HL-60 (cell line): ENCODE results near the gene PIRT.
"Not testable (repeated sequence)": the region's sequence is repeated elsewhere in the genome, so short reads cannot be mapped to it uniquely, and the experiment has no call there.

Experiments used
- DNase-seq, 2 experiments: peaks; one replicate each; pipeline ENCODE4 v3.0.0-alpha.2; 2010 to 2020; ENCODE audit warnings: low read depth in 1 of 2, low spot score in 1 of 2
- H3K27ac ChIP-seq: fragments of 250-450 bp; sonication (Bioruptor Pico); replicated peaks from 2 replicates; pipeline ENCODE4 v1.5.1; 2020; ENCODE audit warnings: mild to moderate bottlenecking, moderate library complexity
- H3K27me3 ChIP-seq: fragments of 250-450 bp; sonication (Bioruptor Pico); 2 replicates; pipeline ENCODE4 v1.5.1; 2021; ENCODE audit warnings: mild to moderate bottlenecking, moderate library complexity; ENCODE audit not compliant: insufficient read depth, poor library complexity, severe bottlenecking
- H3K4me3 ChIP-seq: replicated peaks from 2 replicates; pipeline ENCODE4 v1.5.1; 2011; ENCODE audit warnings: mild to moderate bottlenecking, control low read depth, low read length; ENCODE audit not compliant: insufficient read depth
- CTCF ChIP-seq: IDR thresholded peaks from one replicate; pipeline ENCODE4 v1.5.1; 2011; ENCODE audit warnings: low read length, control low read depth, inconsistent platforms; ENCODE audit not compliant: insufficient read depth
- GABPA ChIP-seq: IDR thresholded peaks from 2 replicates; pipeline ENCODE4 v1.6.1; 2012; ENCODE audit warnings: low read depth
- POLR2AphosphoS5 ChIP-seq: IDR thresholded peaks from 2 replicates; pipeline ENCODE4 v1.6.1; 2012; ENCODE audit warnings: low read depth
- REST ChIP-seq: IDR thresholded peaks from 2 replicates; pipeline ENCODE4 v1.6.1; 2012; ENCODE audit warnings: low read depth; ENCODE audit not compliant: insufficient replicate concordance
- SPI1 ChIP-seq: IDR thresholded peaks from 2 replicates; pipeline ENCODE4 v1.6.1; 2012; ENCODE audit warnings: low read depth, mild to moderate bottlenecking, borderline replicate concordance

Gene PIRT

DNA sequence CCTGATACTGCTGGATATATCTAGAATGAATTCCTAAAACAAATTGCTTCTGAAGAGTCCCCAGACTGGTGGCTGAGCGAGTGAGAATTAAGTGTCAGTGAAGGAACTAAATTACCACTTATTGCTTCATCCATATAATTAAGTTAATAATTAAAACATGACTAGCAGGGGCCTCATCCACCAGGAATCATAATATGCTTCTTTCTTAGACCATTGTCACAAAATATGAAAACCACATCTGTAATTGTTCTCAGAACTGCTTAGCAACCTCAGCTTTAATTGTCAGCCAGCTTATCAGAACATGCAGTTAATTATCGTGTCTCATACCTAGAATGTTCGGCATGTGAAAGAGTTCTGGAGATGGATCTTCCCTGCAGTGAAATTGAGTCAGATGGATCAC lies 21.2 kb upstream of the PIRT start:
- H3K4me3 ChIP-seq = no peak overlapping the region
- no peak overlapping the region for H3K27ac ChIP-seq
- DNase-seq = no peak
- H3K27me3 ChIP-seq = no peaks in the 10 kb centered on the region
- TF ChIP-seq REST (no peak), GABPA (no peak), CTCF (no peak), POLR2AphosphoS5 (no peak), SPI1 (no peak)

GRCh38 chr17:10857976-10858375 lies 20.1 kb upstream of the PIRT start:
- Histone ChIP-seq H3K27me3 (no peaks in the 10 kb centered on the region), H3K27ac (no peak overlapping the region), H3K4me3 (no peak overlapping the region)
- DNase-seq = no peak
- TF ChIP-seq CTCF (no peak), REST (no peak), POLR2AphosphoS5 (no peak), SPI1 (no peak)

- H3K27me3 ChIP-seq, H3K27ac ChIP-seq, DNase-seq, H3K4me3 ChIP-seq: not testable (repeated sequence)
Measured at GRCh38 chr17:10846636-10847035, 8.7 kb upstream of the PIRT start.

DNA sequence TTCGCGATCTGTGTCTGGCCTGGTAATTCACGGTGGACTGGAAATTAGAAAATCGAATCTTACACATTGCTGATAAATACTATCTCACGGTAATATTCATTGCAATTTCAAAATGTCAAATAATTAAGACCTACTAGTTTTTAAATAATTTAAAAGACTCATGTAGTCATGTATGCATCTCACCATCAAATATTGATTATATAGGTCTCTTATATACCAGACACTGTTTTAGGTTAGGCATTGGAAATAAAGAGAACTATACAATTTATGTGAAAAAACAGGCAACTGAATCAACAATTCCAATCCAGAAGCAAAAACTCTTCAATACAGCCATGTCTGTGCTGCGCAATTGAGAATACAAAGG lies 7.5 kb upstream of the PIRT start:
- no peak for DNase-seq
- Histone ChIP-seq H3K4me3 (no peak overlapping the region), H3K27me3 (no peaks in the 10 kb centered on the region), H3K27ac (no peak overlapping the region)
- TF ChIP-seq SPI1 (no peak), CTCF (no peak), POLR2AphosphoS5 (no peak), GABPA (no peak), REST (no peak)
